IMR-90 (cell line): ENCODE results near the gene LHFPL6. TPM values are rescaled to one million over a fixed set of nuclear protein-coding genes. Genes with fewer than 3 reads are reported as not detected.
A peak's percentile ranks its signal among the peaks of the same experiment; 100 is the strongest.

Source experiments
- ATAC-seq: fragments of 200-7000 bp; cut with Tn5 transposase; 2 replicates; pipeline ENCODE4 v1.9.1; 2020; ENCODE audit warnings: low read depth, mild to moderate bottlenecking, moderate library complexity
- BruUV-seq: library from RNA; stranded (reverse); fragments of 400-500 nt; replicated peaks from 2 replicates; lab custom pipeline; 2021; lab: Mats Ljungman, UMichigan
- CTCF ChIA-PET: fragments of 300-600 bp; formaldehyde crosslinking; extraction: SDS; loops from one replicate; lab custom pipeline; 2021; ENCODE audit warnings: antibody characterized with exemption; lab: Yijun Ruan, JAX
- POLR2A ChIA-PET: fragments of 300-600 bp; sonication (Branson Sonifier 250); formaldehyde crosslinking; loops from one replicate; lab custom pipeline; 2022; ENCODE audit warnings: antibody characterized with exemption; ENCODE audit not compliant: unreplicated experiment; lab: Charles Lee
- DNase-seq: peaks from one replicate; pipeline ENCODE4 v3.0.0; 2013
- H2AFZ ChIP-seq: replicated peaks from 2 replicates; pipeline ENCODE3; 2013; ENCODE audit warnings: low read length, mild to moderate bottlenecking; ENCODE audit not compliant: poor library complexity
- H2AK5ac ChIP-seq: 2 replicates; pipeline ENCODE4 v1.6.1; 2013; ENCODE audit warnings: low read depth, low read length, inconsistent platforms
- H2AK9ac ChIP-seq: replicated peaks from 2 replicates; pipeline ENCODE3; 2013; ENCODE audit warnings: mild to moderate bottlenecking, low read depth, low read length, moderate library complexity; ENCODE audit not compliant: poor library complexity
- H2BK120ac ChIP-seq: 2 replicates; pipeline ENCODE4 v1.6.1; 2013; ENCODE audit warnings: low read depth, low read length, inconsistent platforms
- H2BK15ac ChIP-seq: 3 replicates; pipeline ENCODE4 v1.6.1; 2013; ENCODE audit warnings: low read depth, low read length, inconsistent platforms
- H2BK20ac ChIP-seq: 2 replicates; pipeline ENCODE4 v1.6.1; 2013; ENCODE audit warnings: low read depth, mild to moderate bottlenecking, inconsistent platforms, low read length, moderate library complexity
- H2BK5ac ChIP-seq: 2 replicates; pipeline ENCODE4 v1.6.1; 2013; ENCODE audit warnings: mild to moderate bottlenecking, low read depth, low read length, inconsistent platforms; ENCODE audit not compliant: poor library complexity, severe bottlenecking
- H3K14ac ChIP-seq: replicated peaks from 2 replicates; pipeline ENCODE4 v1.6.1; 2013; ENCODE audit warnings: low read depth, low read length, inconsistent platforms
- H3K18ac ChIP-seq: 2 replicates; pipeline ENCODE4 v1.6.1; 2013; ENCODE audit warnings: low read depth, low read length, control low read depth
- H3K23ac ChIP-seq: 2 replicates; pipeline ENCODE4 v1.6.1; 2013; ENCODE audit warnings: low read depth, low read length, inconsistent platforms
- H3K27ac ChIP-seq: 2 replicates; pipeline ENCODE4 v1.5.1; 2013; ENCODE audit warnings: mild to moderate bottlenecking, control low read depth, low read length; ENCODE audit not compliant: insufficient read depth
- H3K27me3 ChIP-seq: 2 replicates; pipeline ENCODE4 v1.6.1; 2013; ENCODE audit warnings: low read length; ENCODE audit not compliant: control insufficient read depth, insufficient read depth
- H3K36me3 ChIP-seq: 2 replicates; pipeline ENCODE4 v1.6.1; 2013; ENCODE audit warnings: low read length, mixed read lengths; ENCODE audit not compliant: control insufficient read depth, insufficient read depth
- H3K4ac ChIP-seq: 2 replicates; pipeline ENCODE4 v1.6.1; 2013; ENCODE audit warnings: low read depth, low read length, inconsistent platforms
- H3K4me1 ChIP-seq: 2 replicates; pipeline ENCODE4 v1.6.1; 2013; ENCODE audit warnings: low read length, mixed read lengths; ENCODE audit not compliant: control insufficient read depth, insufficient read depth
- H3K4me2 ChIP-seq: 2 replicates; pipeline ENCODE4 v1.6.1; 2013; ENCODE audit warnings: low read depth, mild to moderate bottlenecking, control low read depth, low read length, moderate library complexity
- H3K4me3 ChIP-seq: 2 replicates; pipeline ENCODE4 v1.5.1; 2013; ENCODE audit warnings: low read depth, mild to moderate bottlenecking, control low read depth, low read length, moderate library complexity; ENCODE audit not compliant: insufficient read depth
- H3K56ac ChIP-seq: 2 replicates; pipeline ENCODE4 v1.6.1; 2013; ENCODE audit warnings: low read length, inconsistent platforms; ENCODE audit not compliant: insufficient read depth; ENCODE audit errors: extremely low read depth
- H3K79me1 ChIP-seq, 2 experiments: 2 replicates each; pipeline ENCODE4 v1.6.1; 2013; ENCODE audit warnings: low read length in 2 of 2, inconsistent platforms in 1 of 2, low read depth in 1 of 2
- H3K9ac ChIP-seq: 2 replicates; pipeline ENCODE4 v1.6.1; 2013; ENCODE audit warnings: low read depth, low read length, control low read depth
- H3K9me1 ChIP-seq: 2 replicates; pipeline ENCODE4 v1.6.1; 2013; ENCODE audit warnings: low read length, inconsistent platforms; ENCODE audit not compliant: insufficient read depth
- H3K9me3 ChIP-seq: 2 replicates; pipeline ENCODE4 v1.6.1; 2013; ENCODE audit warnings: low read length; ENCODE audit not compliant: control insufficient read depth, insufficient read depth
- H4K20me1 ChIP-seq: 2 replicates; pipeline ENCODE4 v1.6.1; 2013; ENCODE audit warnings: low read length, inconsistent platforms; ENCODE audit not compliant: insufficient read depth
- H4K5ac ChIP-seq: 2 replicates; pipeline ENCODE4 v1.6.1; 2013; ENCODE audit warnings: mild to moderate bottlenecking, low read depth, low read length, control low read depth
- H4K8ac ChIP-seq, 2 experiments: 2 replicates each; pipeline ENCODE4 v1.6.1; 2013; ENCODE audit warnings: low read depth in 2 of 2, low read length in 2 of 2, control low read depth in 1 of 2, inconsistent platforms in 1 of 2
- H4K91ac ChIP-seq: 2 replicates; pipeline ENCODE4 v1.6.1; 2013; ENCODE audit warnings: low read depth, low read length, inconsistent platforms; ENCODE audit not compliant: insufficient read depth
- BHLHE40 ChIP-seq: fragments of 150-350 bp; IDR thresholded peaks from 2 replicates; pipeline ENCODE4 v1.6.1; 2016; ENCODE audit warnings: mild to moderate bottlenecking, low read depth, low read length
- CEBPB ChIP-seq: IDR thresholded peaks from 2 replicates; pipeline ENCODE4 v1.6.1; 2012; ENCODE audit warnings: low read depth, low read length, improper control_type of control experiment
- CHD1 ChIP-seq: IDR thresholded peaks from 2 replicates; pipeline ENCODE4 v1.6.1; 2012; ENCODE audit warnings: low read depth, low read length, improper control_type of control experiment
- CTCF ChIP-seq: conservative IDR thresholded peaks from 2 replicates; pipeline ENCODE4 v1.5.1; 2012; ENCODE audit warnings: mild to moderate bottlenecking, low read depth, low read length, improper control_type of control experiment
- ELK1 ChIP-seq: fragments of 150-350 bp; IDR thresholded peaks from 2 replicates; pipeline ENCODE4 v1.6.1; 2016; ENCODE audit warnings: low read depth, mild to moderate bottlenecking, low read length, moderate library complexity, borderline replicate concordance
- FOS ChIP-seq: fragments of 150-350 bp; IDR thresholded peaks from 2 replicates; pipeline ENCODE4 v1.6.1; 2016; ENCODE audit warnings: low read depth, low read length
- MAFK ChIP-seq: IDR thresholded peaks from 2 replicates; pipeline ENCODE4 v1.6.1; 2012; ENCODE audit warnings: low read depth, low read length, improper control_type of control experiment
- MAZ ChIP-seq: IDR thresholded peaks from 2 replicates; pipeline ENCODE4 v1.6.1; 2012; ENCODE audit warnings: low read depth, mild to moderate bottlenecking, low read length, improper control_type of control experiment, moderate library complexity, borderline replicate concordance
- MXI1 ChIP-seq: IDR thresholded peaks from 2 replicates; pipeline ENCODE4 v1.6.1; 2012; ENCODE audit warnings: low read depth, mild to moderate bottlenecking, low read length, moderate library complexity, borderline replicate concordance
- NFE2L2 ChIP-seq: fragments of 150-350 bp; IDR thresholded peaks from 2 replicates; pipeline ENCODE4 v1.6.1; 2016; ENCODE audit warnings: low read depth, mild to moderate bottlenecking, low read length
- POLR2A ChIP-seq: IDR thresholded peaks from 2 replicates; pipeline ENCODE4 v1.6.1; 2012; ENCODE audit warnings: mild to moderate bottlenecking, low read depth, low read length
- RAD21 ChIP-seq: IDR thresholded peaks from 2 replicates; pipeline ENCODE4 v1.6.1; 2012; ENCODE audit warnings: low read length, improper control_type of control experiment
- RCOR1 ChIP-seq: IDR thresholded peaks from 2 replicates; pipeline ENCODE4 v1.6.1; 2012; ENCODE audit warnings: mild to moderate bottlenecking, low read length, improper control_type of control experiment; ENCODE audit not compliant: insufficient replicate concordance
- RFX5 ChIP-seq: IDR thresholded peaks from 2 replicates; pipeline ENCODE4 v1.8.0; 2012; ENCODE audit warnings: low read depth, mild to moderate bottlenecking, low read length, moderate library complexity
- SMC3 ChIP-seq: fragments of 150-350 bp; IDR thresholded peaks from 2 replicates; pipeline ENCODE4 v1.6.1; 2016; ENCODE audit warnings: low read depth, mild to moderate bottlenecking, antibody characterized with exemption, low read length, moderate library complexity
- USF2 ChIP-seq: fragments of 150-350 bp; IDR thresholded peaks from 2 replicates; pipeline ENCODE4 v1.6.1; 2017; ENCODE audit warnings: mild to moderate bottlenecking, antibody characterized with exemption, low read length, low read depth
- WGBS, 2 experiments: methylation state at CpG; one replicate each; pipeline versions ENCODE4 v1.1.5 to v1.1.7; 2013; ENCODE audit warnings: missing lambda C conversion rate in 2 of 2; ENCODE audit not compliant: insufficient read length in 1 of 2; ENCODE audit errors: extremely low coverage in 2 of 2; 5-methylcytosine and 5-hydroxymethylcytosine counted together
- dilution Hi-C: fragments of 300-500 bp; cut with HindIII; formaldehyde crosslinking; loops from one replicate; pipeline ENCODE4 v1.14.3; 2018; ENCODE audit warnings: low sequenced_read_pairs; ENCODE audit not compliant: unreplicated experiment
- in situ Hi-C: fragments of 300-500 bp; cut with MboI; formaldehyde crosslinking; loops from 3 replicates; pipeline ENCODE4 v1.14.3; 2019; ENCODE audit warnings: low sequenced_read_pairs, inconsistent platforms, mixed read lengths
- intact Hi-C: fragments of 100-400 bp; cut with micrococcal nuclease; formaldehyde crosslinking; loops from 2 replicates; pipeline ENCODE4 v1.10.0; 2022
- polyA plus RNA-seq, 3 experiments: library from polyadenylated mRNA; depleted of rRNA; stranded (reverse); fragments of >200 nt; gene quantifications; 2 replicates each; pipeline ENCODE4 v1.2.3, GENCODE V29; 2012; ENCODE audit warnings: low replicate concordance in 1 of 3
- total RNA-seq: library from RNA; depleted of rRNA; stranded (reverse); fragments of >200 nt; gene quantifications from 2 replicates; pipeline ENCODE4 v1.2.3, GENCODE V29; 2012

LHFPL6 gene
- total and polyA plus RNA-seq, 2 of the 4 experiments (the other 2 are of a cell fraction) = 24.7 to 36.1 TPM

- H3K4me2 ChIP-seq = no peak overlapping the region
These were observed 240.2 kb downstream of the LHFPL6 start for GRCh38 chr13:39362652-39363381.

More at GRCh38 chr13:39362652-39363381, 240.2 kb downstream of the LHFPL6 start:
- CTCF ChIA-PET = no interaction called here
- no peak overlapping the region for H2AK9ac ChIP-seq
- H2BK120ac ChIP-seq = no peak overlapping the region
- no peak overlapping the region for H3K56ac ChIP-seq
- no peak overlapping the region for H3K23ac ChIP-seq
- POLR2A ChIA-PET = no interaction called here
- H3K18ac ChIP-seq = no peak overlapping the region
- no peaks in the 10 kb centered on the region for H3K9me3 ChIP-seq
- no peak overlapping the region for H2AK5ac ChIP-seq
- no peak overlapping the region for H2BK5ac ChIP-seq
- no peak for ATAC-seq
- no peak overlapping the region for H4K5ac ChIP-seq
- peaks cover 10% of the 10 kb centered on the region for H3K4me1 ChIP-seq
- H3K4me3 ChIP-seq = no peak overlapping the region
- BruUV-seq = no TSS peak
- no peak overlapping the region for H2BK15ac ChIP-seq
- no peaks in the 10 kb centered on the region for H3K36me3 ChIP-seq
- H4K20me1 ChIP-seq = no peaks in the 10 kb centered on the region
- H3K27me3 ChIP-seq = no peaks in the 10 kb centered on the region
- peak; percentile 42 for DNase-seq
- TF ChIP-seq RAD21 (no peak), POLR2A (no peak), FOS (no peak), CHD1 (no peak), RCOR1 (no peak), CEBPB (no peak), MXI1 (no peak), ELK1 (no peak), BHLHE40 (no peak), USF2 (no peak), MAFK (no peak), RFX5 (no peak), NFE2L2 (no peak), MAZ (no peak), SMC3 (no peak), CTCF (no peak)
- intact Hi-C loops = no loop called here
- 80% methylated on average over 1 of the region's 5 CpGs; no CpG with 5 or more reads in 1 of the 2 experiments for WGBS, 2 experiments
- peaks cover 5 to 23% of the 10 kb centered on the region in 2 experiments; a peak in 3 of 4 replicates for H3K79me1 ChIP-seq
- dilution Hi-C loops = no loop called here
- H3K27ac ChIP-seq = no peak overlapping the region
- no peak overlapping the region for H3K4ac ChIP-seq
- H2BK20ac ChIP-seq = no peak overlapping the region
- H3K14ac ChIP-seq = no peak overlapping the region
- no peak overlapping the region for H4K8ac ChIP-seq
- H3K9ac ChIP-seq = no peak overlapping the region
- no peak overlapping the region for H4K91ac ChIP-seq
- no peak overlapping the region for H2AFZ ChIP-seq
- in situ Hi-C loops = no loop called here
- no peaks in the 10 kb centered on the region; the same call in none of the 2 replicates for H3K9me1 ChIP-seq
